Stimulated activated CD8-positive, alpha-beta memory T cell treated with anti-CD3 and anti-CD28 coated beads, Interleukin-12 subunit alpha, Interleukin-12 subunit beta, amount 100 ng/mL, for 1 hour (primary cell): ENCODE results near the gene TNNT2.

Experiments used
- DNase-seq: peaks from one replicate; pipeline ENCODE4 v3.0.0-alpha.2; 2020; ENCODE audit warnings: low read depth

TNNT2 gene

GRCh38 chr1:201376464-201377374 is 761 bp downstream of the TNNT2 start:
- DNase-seq, result no peak

- DNase-seq, result no peak
These were observed 1.4 kb downstream of the TNNT2 start for GRCh38 chr1:201376107-201376463.

GRCh38 chr1:201375169-201375568 is 2.3 kb downstream of the TNNT2 start:
- DNase-seq, result no peak

- no peak for DNase-seq
These were observed 3.1 kb downstream of the TNNT2 start for GRCh38 chr1:201374364-201374763.

- no peak for DNase-seq
These were observed 5.7 kb downstream of the TNNT2 start for GRCh38 chr1:201371792-201372191.

- no peak for DNase-seq
These were observed 6.2 kb downstream of the TNNT2 start for GRCh38 chr1:201371276-201371675.

GRCh38 chr1:201370500-201370899 is 7.0 kb downstream of the TNNT2 start:
- no peak for DNase-seq

GRCh38 chr1:201369209-201369608 is 8.3 kb downstream of the TNNT2 start:
- DNase-seq, result no peak

GRCh38 chr1:201366696-201367095 is 10.8 kb downstream of the TNNT2 start:
- no peak for DNase-seq

GRCh38 chr1:201365251-201365650 is 12.2 kb downstream of the TNNT2 start:
- no peak for DNase-seq

GRCh38 chr1:201364808-201365105 is 12.7 kb downstream of the TNNT2 start:
- no peak for DNase-seq

- DNase-seq, result no peak
These were observed 14.0 kb downstream of the TNNT2 start for GRCh38 chr1:201363467-201363866.

GRCh38 chr1:201362906-201363305 is 14.6 kb downstream of the TNNT2 start:
- DNase-seq, result no peak

- DNase-seq, result no peak
These were observed 15.6 kb downstream of the TNNT2 start for GRCh38 chr1:201361652-201362504.

GRCh38 chr1:201360901-201361651 is 16.4 kb downstream of the TNNT2 start:
- no peak for DNase-seq

- DNase-seq, result no peak
These were observed 17.0 kb downstream of the TNNT2 start for GRCh38 chr1:201360486-201360885.

- no peak for DNase-seq
These were observed 17.6 kb downstream of the TNNT2 start for GRCh38 chr1:201359873-201360210.

- no peak for DNase-seq
These were observed 18.2 kb downstream of the TNNT2 start for GRCh38 chr1:201359031-201359872.

- DNase-seq, result no peak
These were observed 18.9 kb downstream of the TNNT2 start for GRCh38 chr1:201358596-201358995.

GRCh38 chr1:201357636-201358348 is 19.7 kb downstream of the TNNT2 start:
- DNase-seq, result no peak

GRCh38 chr1:201357211-201357610 is 20.3 kb downstream of the TNNT2 start:
- no peak for DNase-seq
